HCT116 (cell line): Measurements from ENCODE around the gene SELENOW. TPM values are rescaled to one million over a fixed set of nuclear protein-coding genes. Genes with fewer than 3 reads are reported as not detected.

ENCODE experiments used
- EGR1 ChIP-seq: IDR thresholded peaks from 2 replicates; pipeline ENCODE4 v1.6.1; 2012; ENCODE audit warnings: low read depth
- FOSL1 ChIP-seq: IDR thresholded peaks from 2 replicates; pipeline ENCODE4 v1.6.1; 2012; ENCODE audit warnings: low read depth
- POLR2A ChIP-seq: IDR thresholded peaks from 2 replicates; pipeline ENCODE4 v1.7.0; 2011; ENCODE audit warnings: borderline replicate concordance; ENCODE audit not compliant: insufficient read depth, insufficient read length; ENCODE audit errors: extremely low read depth
- RAD21 ChIP-seq: IDR thresholded peaks from 2 replicates; pipeline ENCODE4 v1.6.1; 2012; ENCODE audit warnings: low read depth, mild to moderate bottlenecking
- SP1 ChIP-seq: IDR thresholded peaks from 2 replicates; pipeline ENCODE4 v1.6.1; 2012; ENCODE audit warnings: low read depth
- SRF ChIP-seq: IDR thresholded peaks from 2 replicates; pipeline ENCODE4 v1.6.1; 2012; ENCODE audit warnings: low read depth
- TCF7L2 ChIP-seq: IDR thresholded peaks from 2 replicates; pipeline ENCODE4 v1.7.0; 2011; ENCODE audit warnings: borderline replicate concordance, inconsistent platforms; ENCODE audit not compliant: insufficient read depth, insufficient read length; ENCODE audit errors: extremely low read depth
- YY1 ChIP-seq: IDR thresholded peaks from 2 replicates; pipeline ENCODE4 v1.6.1; 2011; ENCODE audit warnings: low read length, low read depth, moderate library complexity, mild to moderate bottlenecking; ENCODE audit not compliant: insufficient replicate concordance; ENCODE audit errors: extremely low read depth
- ZFX ChIP-seq: fragments of 450-650 bp; IDR thresholded peaks from 2 replicates; pipeline ENCODE4 v1.6.1; 2017
- total RNA-seq: library from RNA; stranded (reverse); gene quantifications from one replicate; pipeline ENCODE4 v1.2.1, GENCODE V29; 2021; ENCODE audit not compliant: unreplicated experiment
- TF ChIP-seq, protein P1 (sequence below): IDR thresholded peaks from 2 replicates; pipeline ENCODE4 v1.6.1; 2012; ENCODE audit warnings: low read depth
- TF ChIP-seq, protein P2 (sequence below), 3 experiments: fragments of 200-600 bp in 1 of 3; sonication (generic) in 1 of 3; IDR thresholded peaks in 2 of 3; conservative IDR thresholded peaks in 1 of 3; 2 replicates each; pipeline ENCODE4 v1.5.1; 2012 to 2017; ENCODE audit warnings: low read depth in 2 of 3, low read length in 2 of 3, antibody characterized with exemption in 1 of 3, borderline replicate concordance in 1 of 3, control low read depth in 1 of 3, mild to moderate bottlenecking in 1 of 3, mixed read lengths in 1 of 3, mixed run types in 1 of 3, moderate library complexity in 1 of 3; ENCODE audit not compliant: insufficient read depth in 1 of 3

Gene SELENOW
- total RNA-seq, 1 experiment from 2014 or later, result 181 TPM

DNA sequence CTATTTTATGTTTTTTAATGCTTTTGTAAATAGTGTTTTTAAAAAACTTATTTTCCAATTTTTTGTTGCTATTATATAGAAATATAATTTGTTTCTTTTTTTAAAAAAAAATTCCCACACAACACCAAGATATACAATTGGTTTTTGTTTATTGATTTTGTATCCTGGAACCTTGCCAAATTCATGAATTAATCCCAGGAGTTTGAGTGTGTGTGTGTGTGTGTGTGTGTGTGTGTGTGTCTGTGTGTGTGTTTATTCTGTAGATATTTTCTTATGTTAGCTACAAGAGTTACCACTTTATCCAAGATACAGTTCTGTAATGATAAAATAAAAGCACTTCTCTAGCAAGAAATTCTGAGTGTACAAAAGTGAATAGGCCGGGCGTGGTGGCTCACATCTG lies 18.3 kb downstream of the SELENOW start (continued):
- TF ChIP-seq, protein P1, sequence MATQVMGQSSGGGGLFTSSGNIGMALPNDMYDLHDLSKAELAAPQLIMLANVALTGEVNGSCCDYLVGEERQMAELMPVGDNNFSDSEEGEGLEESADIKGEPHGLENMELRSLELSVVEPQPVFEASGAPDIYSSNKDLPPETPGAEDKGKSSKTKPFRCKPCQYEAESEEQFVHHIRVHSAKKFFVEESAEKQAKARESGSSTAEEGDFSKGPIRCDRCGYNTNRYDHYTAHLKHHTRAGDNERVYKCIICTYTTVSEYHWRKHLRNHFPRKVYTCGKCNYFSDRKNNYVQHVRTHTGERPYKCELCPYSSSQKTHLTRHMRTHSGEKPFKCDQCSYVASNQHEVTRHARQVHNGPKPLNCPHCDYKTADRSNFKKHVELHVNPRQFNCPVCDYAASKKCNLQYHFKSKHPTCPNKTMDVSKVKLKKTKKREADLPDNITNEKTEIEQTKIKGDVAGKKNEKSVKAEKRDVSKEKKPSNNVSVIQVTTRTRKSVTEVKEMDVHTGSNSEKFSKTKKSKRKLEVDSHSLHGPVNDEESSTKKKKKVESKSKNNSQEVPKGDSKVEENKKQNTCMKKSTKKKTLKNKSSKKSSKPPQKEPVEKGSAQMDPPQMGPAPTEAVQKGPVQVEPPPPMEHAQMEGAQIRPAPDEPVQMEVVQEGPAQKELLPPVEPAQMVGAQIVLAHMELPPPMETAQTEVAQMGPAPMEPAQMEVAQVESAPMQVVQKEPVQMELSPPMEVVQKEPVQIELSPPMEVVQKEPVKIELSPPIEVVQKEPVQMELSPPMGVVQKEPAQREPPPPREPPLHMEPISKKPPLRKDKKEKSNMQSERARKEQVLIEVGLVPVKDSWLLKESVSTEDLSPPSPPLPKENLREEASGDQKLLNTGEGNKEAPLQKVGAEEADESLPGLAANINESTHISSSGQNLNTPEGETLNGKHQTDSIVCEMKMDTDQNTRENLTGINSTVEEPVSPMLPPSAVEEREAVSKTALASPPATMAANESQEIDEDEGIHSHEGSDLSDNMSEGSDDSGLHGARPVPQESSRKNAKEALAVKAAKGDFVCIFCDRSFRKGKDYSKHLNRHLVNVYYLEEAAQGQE, result no peak
- TF ChIP-seq FOSL1 (no peak), TCF7L2 (no peak), RAD21 (no peak), ZFX (no peak), POLR2A (no peak), YY1 (no peak), SP1 (no peak), EGR1 (no peak), SRF (no peak)
- TF ChIP-seq, protein P2, sequence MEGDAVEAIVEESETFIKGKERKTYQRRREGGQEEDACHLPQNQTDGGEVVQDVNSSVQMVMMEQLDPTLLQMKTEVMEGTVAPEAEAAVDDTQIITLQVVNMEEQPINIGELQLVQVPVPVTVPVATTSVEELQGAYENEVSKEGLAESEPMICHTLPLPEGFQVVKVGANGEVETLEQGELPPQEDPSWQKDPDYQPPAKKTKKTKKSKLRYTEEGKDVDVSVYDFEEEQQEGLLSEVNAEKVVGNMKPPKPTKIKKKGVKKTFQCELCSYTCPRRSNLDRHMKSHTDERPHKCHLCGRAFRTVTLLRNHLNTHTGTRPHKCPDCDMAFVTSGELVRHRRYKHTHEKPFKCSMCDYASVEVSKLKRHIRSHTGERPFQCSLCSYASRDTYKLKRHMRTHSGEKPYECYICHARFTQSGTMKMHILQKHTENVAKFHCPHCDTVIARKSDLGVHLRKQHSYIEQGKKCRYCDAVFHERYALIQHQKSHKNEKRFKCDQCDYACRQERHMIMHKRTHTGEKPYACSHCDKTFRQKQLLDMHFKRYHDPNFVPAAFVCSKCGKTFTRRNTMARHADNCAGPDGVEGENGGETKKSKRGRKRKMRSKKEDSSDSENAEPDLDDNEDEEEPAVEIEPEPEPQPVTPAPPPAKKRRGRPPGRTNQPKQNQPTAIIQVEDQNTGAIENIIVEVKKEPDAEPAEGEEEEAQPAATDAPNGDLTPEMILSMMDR (IDR thresholded peaks at IDR 0.05 in 2 of 3, conservative IDR thresholded peaks at IDR 0.05 in 1 of 3; ENCODE audit: borderline replicate concordance in 1 of 3, insufficient read depth in 1 of 3, low read depth in 2 of 3, low read length in 2 of 3), result no peak
